Measurements from ENCODE around the gene ELOB. TPM values are rescaled to one million over a fixed set of nuclear protein-coding genes. Genes with fewer than 3 reads are reported as not detected.

Gene ELOB
- total RNA-seq, 5 donors from 2014 or later (not counting 1 experiment from before 2014, with no cell fraction given), result 71.8 to 153 (median 131) TPM

DNA sequence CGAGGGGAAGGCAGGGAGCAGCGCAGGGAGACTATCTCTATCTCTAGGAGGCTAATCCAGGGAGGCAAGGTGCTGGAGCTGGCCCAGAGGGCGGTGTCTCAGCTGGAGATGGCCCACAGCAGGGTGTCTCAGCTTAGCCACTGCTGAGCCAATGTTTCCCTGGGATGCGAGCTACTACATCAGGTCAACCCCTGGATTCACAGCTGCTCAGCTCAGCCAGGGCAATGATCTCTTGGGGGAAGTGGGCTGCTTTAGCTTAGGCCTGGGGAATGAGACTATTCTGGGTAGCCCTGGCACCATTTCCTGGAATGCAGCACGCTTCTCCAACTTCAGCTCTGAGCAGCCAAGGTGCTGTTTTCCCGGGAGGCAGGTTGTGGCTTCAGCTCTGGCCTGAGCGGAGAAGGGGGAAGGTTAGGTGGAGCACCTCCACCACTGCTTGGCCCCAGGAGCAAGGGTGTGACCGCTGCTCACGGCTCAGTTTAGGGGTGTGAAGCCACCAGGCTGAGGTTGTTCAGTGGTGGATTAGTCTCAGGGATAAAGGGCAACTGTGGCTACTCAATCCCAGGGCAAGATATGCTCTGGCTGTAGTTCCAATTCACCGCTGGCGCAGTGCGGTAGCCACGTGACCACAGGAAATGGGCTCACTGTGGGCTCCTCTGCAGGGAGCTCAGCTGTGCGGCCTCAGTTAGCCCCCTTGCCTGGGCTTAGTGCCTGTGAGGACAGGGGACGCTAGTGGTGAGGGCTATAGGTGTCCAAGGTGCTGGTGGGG lies 34.8 kb upstream of the ELOB start:
- Mint-ChIP-seq H3K4me3 (no peak overlapping the region), H3K9me3 (peaks cover 0 to 3% (median 0%) of the 10 kb centered on the region in 3 donors), H3K4me1 (no peaks in the 10 kb centered on the region), H3K27me3 (peaks cover 17 to 49% of the 10 kb centered on the region in 2 donors), H3K36me3 (no peaks in the 10 kb centered on the region), H3K27ac (no peak overlapping the region)
- no peak overlapping the region for H3K27ac ChIP-seq (ENCODE audit: low read length)
- H3K4me1 ChIP-seq (ENCODE audit: control insufficient read depth in 1 of 2, extremely low read depth in 1 of 2, insufficient read depth in 2 of 2, low read length in 2 of 2), result peaks cover 0 to 4% of the 10 kb centered on the region in 2 experiments
- H3K27me3 ChIP-seq (replicated peaks in 1 of 2; ENCODE audit: control insufficient read depth in 2 of 2, extremely low read depth in 1 of 2, insufficient read depth in 2 of 2, low read length in 1 of 2), result peaks cover 0 to 52% of the 10 kb centered on the region in 2 experiments
- H3K4me3 ChIP-seq (ENCODE audit: control insufficient read depth in 1 of 2, extremely low read depth in 1 of 2, low read length in 1 of 2), result no peak overlapping the region
- H3K36me3 ChIP-seq (ENCODE audit: control insufficient read depth in 2 of 2, extremely low read depth in 1 of 2, insufficient read depth in 1 of 2, low read length in 1 of 2), result no peaks in the 10 kb centered on the region
- CTCF ChIA-PET, result no interaction called here
- WGBS (ENCODE audit: insufficient coverage), result 74% methylated on average over 14 of the region's 15 CpGs
- no peaks in the 10 kb centered on the region for H3K9me3 ChIP-seq
- ATAC-seq (replicated peaks in 1 of 4) (no peak), DNase-seq (no peak)
- POLR2A ChIA-PET, result no interaction called here

DNA sequence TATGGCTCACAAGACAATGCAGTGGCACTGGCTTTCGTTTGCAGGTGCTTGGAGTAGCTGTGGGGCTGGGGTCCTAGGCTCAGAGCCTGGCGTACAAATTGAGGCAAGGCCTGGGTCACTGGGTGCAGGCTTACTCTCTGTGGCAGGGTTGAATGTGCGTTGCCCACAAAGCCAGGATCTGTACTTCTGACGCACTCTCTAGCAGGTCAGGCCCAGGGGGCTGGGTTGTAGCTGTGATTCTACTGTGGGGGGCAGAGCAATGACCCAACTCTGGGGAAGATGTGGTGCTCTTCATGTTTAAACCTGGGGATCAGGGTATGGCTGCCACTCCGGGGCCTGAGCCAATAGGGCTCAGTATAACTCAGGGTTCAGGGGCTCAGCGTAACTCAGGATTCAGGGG lies 33.6 kb upstream of the ELOB start:
- Histone ChIP-seq H3K9me3 (no peaks in the 10 kb centered on the region), H3K27ac (ENCODE audit: low read length) (no peak overlapping the region), H3K4me1 (ENCODE audit: control insufficient read depth in 1 of 2, extremely low read depth in 1 of 2, insufficient read depth in 2 of 2, low read length in 2 of 2) (no peaks in the 10 kb centered on the region), H3K4me3 (ENCODE audit: control insufficient read depth in 1 of 2, extremely low read depth in 1 of 2, low read length in 1 of 2) (no peak overlapping the region), H3K27me3 (replicated peaks in 1 of 2; ENCODE audit: control insufficient read depth in 2 of 2, extremely low read depth in 1 of 2, insufficient read depth in 2 of 2, low read length in 1 of 2) (peaks cover 0 to 52% of the 10 kb centered on the region in 2 experiments), H3K36me3 (ENCODE audit: control insufficient read depth in 2 of 2, extremely low read depth in 1 of 2, insufficient read depth in 1 of 2, low read length in 1 of 2) (no peaks in the 10 kb centered on the region)
- WGBS (ENCODE audit: insufficient coverage), result 65% methylated on average over 6 of the region's 6 CpGs
- ChIA-PET CTCF (no interaction called here), POLR2A (interaction anchor here in 1 of 2 donors (0.5 kb wide), 1 partner anchor 450 kb away, joined by 6 read pairs; no protein-coding TSS in a partner anchor)
- ATAC-seq (replicated peaks in 1 of 4) (no peak), DNase-seq (no peak)
- Mint-ChIP-seq H3K4me3 (no peak overlapping the region), H3K27ac (no peak overlapping the region), H3K4me1 (no peaks in the 10 kb centered on the region), H3K27me3 (peaks cover 26 to 48% of the 10 kb centered on the region in 2 donors), H3K36me3 (no peaks in the 10 kb centered on the region), H3K9me3 (peaks cover 0 to 3% (median 0%) of the 10 kb centered on the region in 3 donors)

DNA sequence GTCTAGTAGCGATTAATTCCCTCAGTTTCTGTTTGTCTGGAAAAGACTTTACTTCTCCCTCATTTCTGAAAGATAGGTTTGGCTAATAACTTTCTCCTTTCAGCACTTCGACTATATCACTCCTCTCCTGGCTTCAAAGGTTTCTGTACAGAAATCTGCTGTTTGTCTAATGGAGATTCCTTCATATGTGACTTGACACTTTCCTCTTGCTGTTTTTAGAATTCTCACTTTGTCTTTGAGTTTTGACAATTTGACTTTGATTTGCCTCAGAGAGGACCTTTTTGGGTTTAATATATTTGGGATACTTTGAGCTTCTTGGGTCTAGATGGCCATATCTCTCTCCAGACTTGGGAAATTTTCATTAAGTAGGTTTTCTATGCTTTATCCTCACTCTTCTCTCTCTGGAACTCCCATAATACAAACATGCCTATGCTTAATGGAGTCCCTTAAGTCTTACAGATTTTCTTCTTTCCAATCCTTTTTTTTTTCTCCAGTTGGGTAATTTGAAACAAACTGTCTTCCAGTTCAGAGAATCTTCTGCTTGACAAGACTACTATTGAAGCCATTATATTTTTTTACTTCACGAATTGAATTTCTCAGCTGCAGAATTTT lies 32.2 kb upstream of the ELOB start:
- POLR2A ChIA-PET, result interaction anchor here in 1 of 2 donors (0.7 kb wide), 1 partner anchor 118 kb away, joined by 6 read pairs; no protein-coding TSS in a partner anchor
- Histone ChIP-seq H3K27me3 (replicated peaks in 1 of 2; ENCODE audit: control insufficient read depth in 2 of 2, extremely low read depth in 1 of 2, insufficient read depth in 2 of 2, low read length in 1 of 2) (peaks cover 0 to 51% of the 10 kb centered on the region in 2 experiments), H3K4me3 (ENCODE audit: control insufficient read depth in 1 of 2, extremely low read depth in 1 of 2, low read length in 1 of 2) (no peak overlapping the region), H3K9me3 (no peaks in the 10 kb centered on the region), H3K36me3 (ENCODE audit: control insufficient read depth in 2 of 2, extremely low read depth in 1 of 2, insufficient read depth in 1 of 2, low read length in 1 of 2) (no peaks in the 10 kb centered on the region), H3K4me1 (ENCODE audit: control insufficient read depth in 1 of 2, extremely low read depth in 1 of 2, insufficient read depth in 2 of 2, low read length in 2 of 2) (no peaks in the 10 kb centered on the region), H3K27ac (ENCODE audit: low read length) (no peak overlapping the region)
- DNase-seq (no peak), ATAC-seq (replicated peaks in 1 of 4) (no peak)
- Mint-ChIP-seq H3K27me3 (peaks cover 26 to 48% of the 10 kb centered on the region in 2 donors), H3K36me3 (no peaks in the 10 kb centered on the region), H3K27ac (no peak overlapping the region), H3K4me3 (no peak overlapping the region), H3K9me3 (peaks cover 0 to 3% (median 3%) of the 10 kb centered on the region in 3 donors), H3K4me1 (no peaks in the 10 kb centered on the region)
- WGBS (ENCODE audit: insufficient coverage), result no CpG with 5 or more reads among the region's 3 CpGs
- CTCF ChIA-PET, result no interaction called here

DNA sequence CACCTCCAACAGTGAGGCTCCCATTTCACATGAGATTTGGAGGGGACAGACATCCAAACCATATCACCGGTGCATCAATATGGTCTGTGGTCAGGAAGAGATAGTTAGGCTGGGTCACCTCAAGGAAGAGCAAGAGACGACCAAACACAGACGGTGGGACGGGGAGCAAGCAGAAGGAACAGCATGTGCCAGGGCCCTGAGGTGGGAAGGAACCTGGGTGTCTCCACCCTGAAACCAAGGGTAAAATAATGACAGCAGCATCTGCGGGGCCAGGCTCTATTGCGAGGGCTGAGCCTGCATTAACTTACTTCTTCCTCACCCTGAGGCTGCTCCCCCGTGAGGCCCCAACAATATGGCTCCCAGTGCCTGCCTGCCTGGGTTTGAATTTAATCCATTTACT lies 31.1 kb upstream of the ELOB start:
- Mint-ChIP-seq H3K27me3 (peaks cover 26 to 47% of the 10 kb centered on the region in 2 donors), H3K4me1 (no peaks in the 10 kb centered on the region), H3K4me3 (no peak overlapping the region), H3K27ac (no peak overlapping the region), H3K9me3 (peaks cover 7 to 13% (median 7%) of the 10 kb centered on the region in 3 donors), H3K36me3 (no peaks in the 10 kb centered on the region)
- no peak overlapping the region for H3K4me3 ChIP-seq (ENCODE audit: control insufficient read depth in 1 of 2, extremely low read depth in 1 of 2, low read length in 1 of 2)
- no peaks in the 10 kb centered on the region for H3K9me3 ChIP-seq
- peaks cover 0 to 51% of the 10 kb centered on the region in 2 experiments for H3K27me3 ChIP-seq (replicated peaks in 1 of 2; ENCODE audit: control insufficient read depth in 2 of 2, extremely low read depth in 1 of 2, insufficient read depth in 2 of 2, low read length in 1 of 2)
- ChIA-PET POLR2A (no interaction called here), CTCF (no interaction called here)
- DNase-seq, result no peak
- 89% methylated on average over 3 of the region's 7 CpGs for WGBS (ENCODE audit: insufficient coverage)
- no peak overlapping the region for H3K27ac ChIP-seq (ENCODE audit: low read length)
- no peaks in the 10 kb centered on the region for H3K36me3 ChIP-seq (ENCODE audit: control insufficient read depth in 2 of 2, extremely low read depth in 1 of 2, insufficient read depth in 1 of 2, low read length in 1 of 2)
- H3K4me1 ChIP-seq (ENCODE audit: control insufficient read depth in 1 of 2, extremely low read depth in 1 of 2, insufficient read depth in 2 of 2, low read length in 2 of 2), result no peaks in the 10 kb centered on the region
- ATAC-seq (replicated peaks in 1 of 4), result no peak

DNA sequence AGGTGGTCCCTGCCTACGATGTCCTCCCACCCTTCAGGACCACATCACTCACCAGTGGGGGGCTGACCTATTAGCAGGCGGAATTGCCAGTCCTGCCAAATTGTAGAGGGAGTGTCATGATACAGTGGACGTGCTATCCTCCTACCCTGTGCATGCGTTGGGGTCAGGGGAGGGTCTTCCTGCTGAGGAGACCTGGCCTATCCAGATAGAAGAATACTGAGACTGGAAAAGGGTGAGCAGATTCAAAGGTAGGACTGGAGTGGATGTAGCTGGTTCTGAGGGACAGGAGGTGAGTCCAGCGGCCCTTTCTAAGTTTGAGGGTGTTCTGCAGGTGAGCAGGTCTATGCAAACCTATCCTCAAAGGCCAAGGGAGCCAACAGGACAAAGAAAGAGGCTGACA lies 29.2 kb upstream of the ELOB start:
- ATAC-seq (replicated peaks in 1 of 4), result no peak
- Histone ChIP-seq H3K36me3 (ENCODE audit: control insufficient read depth in 2 of 2, extremely low read depth in 1 of 2, insufficient read depth in 1 of 2, low read length in 1 of 2) (no peaks in the 10 kb centered on the region), H3K4me1 (ENCODE audit: control insufficient read depth in 1 of 2, extremely low read depth in 1 of 2, insufficient read depth in 2 of 2, low read length in 2 of 2) (no peaks in the 10 kb centered on the region), H3K4me3 (ENCODE audit: control insufficient read depth in 1 of 2, extremely low read depth in 1 of 2, low read length in 1 of 2) (no peak overlapping the region), H3K27me3 (replicated peaks in 1 of 2; ENCODE audit: control insufficient read depth in 2 of 2, extremely low read depth in 1 of 2, insufficient read depth in 2 of 2, low read length in 1 of 2) (peaks cover 0 to 38% of the 10 kb centered on the region in 2 experiments), H3K9me3 (no peaks in the 10 kb centered on the region), H3K27ac (ENCODE audit: low read length) (no peak overlapping the region)
- Mint-ChIP-seq H3K9me3 (peaks cover 7 to 17% (median 9%) of the 10 kb centered on the region in 3 donors), H3K36me3 (no peaks in the 10 kb centered on the region), H3K27ac (no peak overlapping the region), H3K27me3 (peaks cover 22 to 39% of the 10 kb centered on the region in 2 donors), H3K4me3 (no peak overlapping the region), H3K4me1 (no peaks in the 10 kb centered on the region)
- CTCF ChIA-PET, result no interaction called here
- WGBS (ENCODE audit: insufficient coverage), result 85% methylated on average over 3 of the region's 5 CpGs
- POLR2A ChIA-PET, result no interaction called here
- no peak for DNase-seq

DNA sequence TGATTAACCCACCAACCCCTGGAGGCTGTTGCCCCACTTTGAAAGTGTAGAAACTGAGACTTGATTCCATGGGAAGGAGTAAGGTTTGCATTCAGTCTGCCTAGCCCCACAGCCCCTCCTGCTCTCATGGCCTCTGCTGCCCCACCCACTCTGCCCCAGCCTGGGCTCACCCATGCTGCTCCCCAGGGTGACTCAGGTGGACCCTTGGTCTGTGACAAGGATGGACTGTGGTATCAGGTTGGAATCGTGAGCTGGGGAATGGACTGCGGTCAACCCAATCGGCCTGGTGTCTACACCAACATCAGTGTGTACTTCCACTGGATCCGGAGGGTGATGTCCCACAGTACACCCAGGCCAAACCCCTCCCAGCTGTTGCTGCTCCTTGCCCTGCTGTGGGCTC lies 27.6 kb upstream of the ELOB start:
- DNase-seq (no peak), ATAC-seq (replicated peaks in 1 of 4) (no peak)
- 90% methylated on average over 3 of the region's 4 CpGs for WGBS (ENCODE audit: insufficient coverage)
- H3K4me3 Mint-ChIP-seq, result no peak overlapping the region
- Histone ChIP-seq H3K36me3 (ENCODE audit: control insufficient read depth in 2 of 2, extremely low read depth in 1 of 2, insufficient read depth in 1 of 2, low read length in 1 of 2) (no peaks in the 10 kb centered on the region), H3K4me3 (ENCODE audit: control insufficient read depth in 1 of 2, extremely low read depth in 1 of 2, low read length in 1 of 2) (no peak overlapping the region), H3K4me1 (ENCODE audit: control insufficient read depth in 1 of 2, extremely low read depth in 1 of 2, insufficient read depth in 2 of 2, low read length in 2 of 2) (no peaks in the 10 kb centered on the region), H3K27ac (ENCODE audit: low read length) (no peak overlapping the region), H3K9me3 (no peaks in the 10 kb centered on the region), H3K27me3 (replicated peaks in 1 of 2; ENCODE audit: control insufficient read depth in 2 of 2, extremely low read depth in 1 of 2, insufficient read depth in 2 of 2, low read length in 1 of 2) (peaks cover 0 to 32% of the 10 kb centered on the region in 2 experiments)
- no peak overlapping the region for H3K27ac Mint-ChIP-seq
- ChIA-PET CTCF (no interaction called here), POLR2A (no interaction called here)
- H3K27me3 Mint-ChIP-seq, result peaks cover 18 to 30% of the 10 kb centered on the region in 2 donors
- H3K36me3 Mint-ChIP-seq, result no peaks in the 10 kb centered on the region
- peaks cover 7 to 17% (median 9%) of the 10 kb centered on the region in 3 donors for H3K9me3 Mint-ChIP-seq
- H3K4me1 Mint-ChIP-seq, result no peaks in the 10 kb centered on the region
